ENCODE results near the gene RHOB.

- TF ChIP-seq POLR2A (IDR thresholded peaks at IDR 0.05) = no peak
- TF ChIP-seq CTCF (IDR thresholded peaks at IDR 0.05) = no peak
Observed at GRCh38 chr2:20409039-20409438, 37.8 kb upstream of the RHOB start.
